Stomach smooth muscle (tissue), 2 donors: Measurements from ENCODE around the gene VPS18.
A peak's percentile ranks its signal among the peaks of the same experiment; 100 is the strongest.

Experiments used
- H3K27ac ChIP-seq: one replicate; pipeline ENCODE4 v1.7.0; 2013; ENCODE audit warnings: mild to moderate bottlenecking, low read length, inconsistent platforms
- H3K27me3 ChIP-seq, 2 donors: one replicate each; pipeline ENCODE4 v1.7.0; 2013; ENCODE audit warnings: low read length in 2 of 2; ENCODE audit not compliant: insufficient read depth in 2 of 2, control insufficient read depth in 1 of 2
- H3K36me3 ChIP-seq, 2 donors: one replicate each; pipeline ENCODE4 v1.7.0; 2013; ENCODE audit warnings: low read length in 2 of 2; ENCODE audit not compliant: control insufficient read depth in 2 of 2, insufficient read depth in 2 of 2
- H3K4me1 ChIP-seq: one replicate; pipeline ENCODE4 v1.7.0; 2013; ENCODE audit warnings: low read length; ENCODE audit not compliant: control insufficient read depth, insufficient read depth
- H3K4me3 ChIP-seq, 2 donors: one replicate each; pipeline ENCODE4 v1.7.0; 2013; ENCODE audit warnings: low read length in 2 of 2
- H3K9ac ChIP-seq, 2 donors: one replicate each; pipeline ENCODE4 v1.7.0; 2013; ENCODE audit warnings: low read length in 2 of 2, mild to moderate bottlenecking in 1 of 2
- H3K9me3 ChIP-seq, 2 donors: one replicate each; pipeline ENCODE4 v1.7.0; 2013; ENCODE audit warnings: low read length in 2 of 2; ENCODE audit not compliant: control insufficient read depth in 2 of 2
- donor health status: healthy.
- donor health status: Pancreatic carcinoma.

VPS18 gene

DNA sequence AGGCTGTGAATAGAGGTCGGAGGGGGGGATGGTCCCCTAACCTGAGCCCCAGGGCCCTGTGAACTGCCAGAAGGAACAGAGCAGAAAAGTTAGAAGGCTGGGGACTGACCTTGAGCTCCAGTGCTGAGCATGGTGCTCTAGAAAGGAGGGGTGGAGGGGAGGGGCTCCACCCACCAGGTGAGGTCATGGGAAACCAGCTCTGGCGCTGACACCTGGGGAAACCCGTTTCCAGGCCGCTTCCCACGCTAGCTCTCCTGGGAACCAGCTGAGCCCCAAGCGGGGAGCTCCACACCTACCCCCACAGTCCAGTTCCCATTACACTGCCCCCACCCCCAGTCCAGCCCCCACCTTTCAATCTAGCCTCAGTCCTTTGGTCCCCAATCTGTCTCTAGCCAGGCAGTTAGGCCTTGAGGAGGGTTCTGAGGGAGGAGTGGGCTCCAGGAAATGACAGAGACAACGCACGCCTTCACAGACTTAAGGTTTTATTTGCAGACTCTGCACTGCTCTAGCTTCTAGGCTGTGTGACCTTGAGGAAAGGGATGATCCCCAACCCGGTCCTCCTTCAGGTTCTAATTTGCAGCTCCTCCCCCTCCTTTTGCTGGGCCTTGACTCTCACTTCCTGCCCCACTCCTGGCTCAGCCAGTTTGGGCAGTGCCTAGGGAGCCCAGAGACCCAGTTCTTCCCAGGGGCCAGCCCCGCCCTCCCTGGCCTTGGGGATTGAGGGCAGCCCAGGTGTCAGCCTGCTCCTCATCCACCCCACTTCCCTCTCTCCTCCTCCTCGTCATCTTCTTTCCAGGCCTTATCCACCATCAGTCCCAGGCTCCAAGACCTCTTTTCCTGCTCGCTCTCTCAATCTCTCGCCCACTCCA, 22.3 kb upstream of the VPS18 start:
- no peak overlapping the region for H3K9ac ChIP-seq
- no peak overlapping the region for H3K27ac ChIP-seq
- no peaks in the 10 kb centered on the region for H3K36me3 ChIP-seq
- H3K9me3 ChIP-seq: no peaks in the 10 kb centered on the region
- peaks cover 9% of the 10 kb centered on the region for H3K4me1 ChIP-seq
- H3K4me3 ChIP-seq: no peak overlapping the region
- peaks cover 16% of the 10 kb centered on the region in 2 donors for H3K27me3 ChIP-seq

DNA sequence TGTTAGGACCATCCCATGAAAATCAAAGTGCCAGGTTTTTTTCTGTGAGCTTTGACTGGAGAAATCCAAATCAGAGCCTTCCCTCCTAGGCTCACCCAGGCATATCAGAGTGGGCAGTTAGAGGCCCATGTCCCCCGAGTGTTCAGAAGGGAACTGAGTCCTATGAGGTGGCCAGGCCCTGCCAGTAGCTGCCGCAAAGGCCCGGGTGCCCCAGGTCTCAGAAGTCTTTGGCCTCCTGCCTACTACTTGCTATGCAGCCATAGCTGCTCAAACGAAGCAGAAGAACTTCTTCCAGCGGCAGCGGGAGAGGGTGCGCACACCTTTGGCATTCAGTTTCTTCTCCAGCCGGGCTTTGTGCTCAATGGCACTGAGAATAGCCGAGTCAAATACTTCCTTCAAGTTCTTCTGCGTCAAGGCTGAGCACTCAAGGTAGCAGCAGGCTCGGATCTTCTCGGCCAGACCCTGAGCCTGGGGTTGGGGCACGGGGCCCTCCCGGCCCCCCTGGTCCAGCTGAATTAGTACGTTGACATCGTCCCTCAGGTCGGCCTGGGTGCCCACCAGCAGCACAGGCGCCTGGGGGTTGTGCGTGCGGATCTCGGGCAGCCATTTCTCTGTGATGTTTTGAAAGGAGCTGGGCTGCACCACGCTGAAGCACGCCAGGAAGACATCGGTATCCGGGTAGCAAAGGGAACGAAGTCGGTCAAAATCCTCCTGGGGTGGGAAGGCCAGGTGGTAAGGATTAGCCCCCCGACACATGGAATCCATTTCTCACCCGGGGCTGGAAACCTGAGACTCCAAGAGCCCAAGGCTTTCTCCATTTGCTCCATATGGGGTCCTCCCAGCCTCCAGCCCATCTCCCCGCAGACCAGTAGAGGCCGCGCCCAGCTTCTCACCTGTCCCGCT, 21.2 kb upstream of the VPS18 start:
- Histone ChIP-seq H3K4me1 (peaks cover 9% of the 10 kb centered on the region), H3K9me3 (no peaks in the 10 kb centered on the region), H3K27ac (no peak overlapping the region), H3K4me3 (peak overlapping the region; percentile 49 to 69), H3K9ac (no peak overlapping the region), H3K36me3 (no peaks in the 10 kb centered on the region), H3K27me3 (peaks cover 16% of the 10 kb centered on the region in 2 donors)

- H3K4me1 ChIP-seq: peaks cover 9% of the 10 kb centered on the region
- no peaks in the 10 kb centered on the region for H3K9me3 ChIP-seq
- no peaks in the 10 kb centered on the region for H3K36me3 ChIP-seq
- peaks cover 16% of the 10 kb centered on the region in 2 donors for H3K27me3 ChIP-seq
- H3K4me3 ChIP-seq: peak within 1 kb of the TSS; percentile 49 to 69
- H3K9ac ChIP-seq: peak within 1 kb of the TSS in 1 of 2 donors; percentile 22
- H3K27ac ChIP-seq: no peak within 1 kb of the TSS
Observed at GRCh38 chr15:40873694-40874561, 20.3 kb upstream of the VPS18 start, which contains the start of gene RHOV. TSS of gene RHOV (minus strand) at chr15:40874234. CDS start at chr15:40874139, 95 bp downstream.

GRCh38 chr15:40875991-40876730, 18.1 kb upstream of the VPS18 start:
- peaks cover 14 to 16% of the 10 kb centered on the region in 2 donors for H3K27me3 ChIP-seq

DNA sequence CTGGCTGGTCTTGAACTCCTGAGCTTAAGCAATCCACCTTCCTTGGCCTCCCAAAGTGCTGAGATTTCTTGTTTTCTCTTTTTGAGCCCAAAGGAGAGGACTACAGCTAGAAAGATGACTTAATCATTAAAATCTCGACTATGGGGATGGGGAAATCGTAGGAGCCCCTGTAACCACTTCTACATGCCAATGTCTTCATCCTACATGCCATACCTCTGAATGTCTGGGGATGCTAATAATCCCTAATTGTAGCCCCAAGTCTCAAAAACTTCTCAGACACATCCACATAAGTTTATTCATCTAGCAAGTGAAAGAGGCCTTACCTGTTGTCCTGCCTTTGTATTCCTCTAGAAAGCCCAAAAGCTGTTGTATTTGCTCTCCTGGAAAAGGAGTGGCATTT, 16.6 kb upstream of the VPS18 start:
- peaks cover 6 to 11% of the 10 kb centered on the region in 2 donors for H3K27me3 ChIP-seq
- peaks cover 9% of the 10 kb centered on the region for H3K4me1 ChIP-seq
- no peak overlapping the region for H3K9ac ChIP-seq

More at GRCh38 chr15:40875991-40876730, 18.1 kb upstream of the VPS18 start:
- no peak overlapping the region for H3K27ac ChIP-seq
- H3K9ac ChIP-seq: no peak overlapping the region
- peaks cover 9% of the 10 kb centered on the region for H3K4me1 ChIP-seq
- H3K9me3 ChIP-seq: no peaks in the 10 kb centered on the region
- H3K36me3 ChIP-seq: no peaks in the 10 kb centered on the region
- no peak overlapping the region for H3K4me3 ChIP-seq

GRCh38 chr15:40878785-40879184, 15.5 kb upstream of the VPS18 start:
- Histone ChIP-seq H3K9ac (no peak overlapping the region), H3K9me3 (no peaks in the 10 kb centered on the region), H3K4me3 (no peak overlapping the region), H3K36me3 (no peaks in the 10 kb centered on the region), H3K27ac (no peak overlapping the region), H3K4me1 (peaks cover 4% of the 10 kb centered on the region), H3K27me3 (peaks cover 0 to 2% of the 10 kb centered on the region in 2 donors)

More for the DNA sequence above, 16.6 kb upstream of the VPS18 start:
- Histone ChIP-seq H3K9me3 (no peaks in the 10 kb centered on the region), H3K27ac (no peak overlapping the region), H3K36me3 (no peaks in the 10 kb centered on the region), H3K4me3 (no peak overlapping the region)

DNA sequence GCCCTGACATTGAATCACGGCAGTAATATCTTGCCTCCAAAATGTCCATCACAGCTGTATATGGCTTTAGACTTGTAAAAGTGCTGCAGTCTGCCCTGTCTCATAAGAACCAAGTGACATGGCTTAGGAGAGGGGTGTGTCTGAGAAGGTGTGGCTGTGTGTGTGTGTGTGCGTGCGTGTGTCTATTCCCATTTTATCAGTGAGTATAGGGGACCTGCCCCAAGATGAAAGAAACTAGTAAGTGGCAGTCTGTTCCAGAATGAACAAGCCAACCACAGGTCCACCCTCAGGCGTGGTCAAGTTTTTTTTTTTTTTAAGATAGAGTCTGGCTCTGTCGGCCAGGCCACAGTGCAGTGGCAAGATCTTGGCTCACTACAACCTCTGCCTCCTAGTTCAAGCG, 14.6 kb upstream of the VPS18 start:
- Histone ChIP-seq H3K27me3 (no peaks in the 10 kb centered on the region), H3K9ac (no peak overlapping the region), H3K9me3 (no peaks in the 10 kb centered on the region), H3K4me1 (no peaks in the 10 kb centered on the region), H3K36me3 (no peaks in the 10 kb centered on the region), H3K4me3 (no peak overlapping the region), H3K27ac (no peak overlapping the region)

DNA sequence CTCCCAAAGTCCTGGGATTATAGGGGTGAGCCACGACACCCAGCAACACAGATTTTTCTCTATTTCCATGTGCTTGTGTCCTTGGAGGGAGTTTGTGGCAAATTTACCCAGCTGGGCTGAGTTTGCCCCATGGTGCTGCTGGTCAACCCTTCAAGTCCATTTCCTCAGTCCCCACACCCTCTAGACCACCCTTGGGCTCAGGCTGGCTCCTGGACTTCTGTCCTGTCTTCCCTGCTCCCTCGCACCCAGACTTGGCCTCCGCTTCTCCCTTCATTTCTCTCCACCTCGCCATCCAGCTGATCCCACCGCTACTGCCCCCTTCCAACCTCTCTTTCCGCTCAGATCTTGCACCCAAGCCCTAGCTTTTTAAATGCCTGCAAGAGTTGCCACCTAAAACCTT, 12.9 kb upstream of the VPS18 start:
- Histone ChIP-seq H3K9ac (no peak overlapping the region), H3K27me3 (no peaks in the 10 kb centered on the region), H3K9me3 (no peaks in the 10 kb centered on the region), H3K4me3 (no peak overlapping the region), H3K36me3 (no peaks in the 10 kb centered on the region), H3K4me1 (no peaks in the 10 kb centered on the region), H3K27ac (no peak overlapping the region)

GRCh38 chr15:40886586-40886985, 7.7 kb upstream of the VPS18 start:
- Histone ChIP-seq H3K27me3 (no peaks in the 10 kb centered on the region), H3K9me3 (no peaks in the 10 kb centered on the region), H3K27ac (no peak overlapping the region), H3K4me1 (no peaks in the 10 kb centered on the region), H3K9ac (no peak overlapping the region), H3K36me3 (no peaks in the 10 kb centered on the region), H3K4me3 (no peak overlapping the region)
